Measurements from ENCODE around the gene IGFBP3.
A peak's percentile ranks its signal among the peaks of the same experiment; 100 is the strongest.

IGFBP3 gene

GRCh38 chr7:45938626-45939302 lies 17.7 kb upstream of the IGFBP3 start:
- DNase-seq (ENCODE audit: extremely low read depth, low read depth), result no peak
- TF ChIP-seq CTCF (IDR thresholded peaks at IDR 0.05; ENCODE audit: low read depth, low read length), result peak; percentile 1; the same call in 1 of the 2 replicates

DNA sequence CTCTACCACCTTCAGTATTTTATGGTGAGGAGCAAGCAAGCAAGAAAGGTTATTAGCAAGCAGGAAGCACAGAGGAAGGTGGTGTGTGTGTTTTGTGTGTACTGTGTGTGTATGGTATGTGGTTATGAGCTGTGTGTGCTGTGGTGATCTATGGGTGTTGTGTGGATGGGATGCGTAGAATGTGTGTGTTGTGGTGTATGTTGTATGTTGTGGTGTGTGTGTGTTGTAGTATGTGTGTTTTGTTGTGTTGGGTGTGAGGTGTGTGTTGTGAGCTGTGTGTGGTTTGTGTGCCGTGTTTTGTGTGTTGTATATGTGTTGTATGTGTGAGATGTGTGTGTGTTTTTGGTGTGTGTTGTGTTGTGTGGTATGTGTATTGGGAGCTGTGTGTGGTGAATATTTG lies 16.8 kb upstream of the IGFBP3 start:
- no peak for TF ChIP-seq CTCF (IDR thresholded peaks at IDR 0.05; ENCODE audit: low read depth, low read length)
- no peak for DNase-seq (ENCODE audit: extremely low read depth, low read depth)

- no peak for TF ChIP-seq CTCF (IDR thresholded peaks at IDR 0.05; ENCODE audit: low read depth, low read length)
- no peak for DNase-seq (ENCODE audit: extremely low read depth, low read depth)
These were observed 16.2 kb upstream of the IGFBP3 start for GRCh38 chr7:45937301-45937700.

DNA sequence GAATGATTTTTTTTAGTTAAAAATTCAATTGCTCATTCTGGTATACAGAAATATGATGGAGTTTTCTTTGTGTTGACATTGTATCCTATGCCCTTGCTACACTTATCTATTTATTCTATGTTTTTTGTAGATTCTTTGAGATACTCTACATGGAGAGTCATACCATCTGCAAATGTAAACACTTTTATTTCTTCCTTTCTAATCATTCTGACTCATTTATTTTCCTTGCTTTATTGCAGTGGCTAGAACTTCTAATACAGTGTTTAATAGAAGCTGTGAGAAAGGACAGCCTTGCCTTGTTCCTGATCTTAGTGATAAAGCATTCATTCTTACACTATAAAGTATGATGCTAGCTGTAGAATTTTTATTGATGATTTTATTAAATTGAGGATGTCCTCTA lies 9.9 kb upstream of the IGFBP3 start:
- DNase-seq (ENCODE audit: extremely low read depth, low read depth), result no peak
- TF ChIP-seq CTCF (IDR thresholded peaks at IDR 0.05; ENCODE audit: low read depth, low read length), result no peak

DNA sequence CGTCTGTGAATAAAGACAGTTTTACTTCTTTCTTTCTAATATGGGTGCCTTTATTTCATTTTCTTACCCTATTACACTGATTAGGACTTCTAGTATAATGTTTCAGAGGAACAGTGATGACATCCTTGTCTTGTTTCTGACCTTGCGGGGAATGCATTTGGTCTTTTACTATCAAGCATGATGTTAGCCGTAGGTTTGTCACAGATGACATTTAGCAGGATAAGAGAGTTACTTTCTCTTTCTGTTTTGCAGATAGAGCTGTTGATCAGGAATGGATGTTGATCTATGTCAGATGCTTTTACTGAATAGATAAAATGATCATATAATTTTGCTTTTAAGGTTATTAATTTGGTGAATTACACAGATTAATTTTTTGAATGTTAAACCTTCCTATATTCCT lies 6.6 kb upstream of the IGFBP3 start:
- TF ChIP-seq CTCF (IDR thresholded peaks at IDR 0.05; ENCODE audit: low read depth, low read length), result no peak
- no peak for DNase-seq (ENCODE audit: extremely low read depth, low read depth)

DNA sequence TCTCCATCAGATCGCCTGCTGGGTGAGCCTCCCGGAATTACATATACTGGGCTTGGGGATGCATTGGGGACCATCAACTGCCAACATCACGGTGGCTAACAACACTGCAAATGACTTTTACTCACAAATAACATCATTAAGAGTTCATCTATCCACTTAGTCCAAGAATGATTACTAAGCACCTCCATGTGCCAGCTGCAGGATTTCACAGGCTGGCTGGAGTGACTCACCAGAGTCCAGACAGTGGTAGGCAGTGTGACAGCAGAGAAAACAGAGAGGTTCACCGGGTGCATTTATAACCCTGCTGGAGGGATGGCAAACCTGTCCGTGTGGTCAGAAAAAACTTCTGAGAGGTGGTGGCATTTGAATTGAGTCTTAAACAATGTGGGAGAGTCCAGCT lies 3.2 kb upstream of the IGFBP3 start:
- no peak for DNase-seq (ENCODE audit: extremely low read depth, low read depth)

DNA sequence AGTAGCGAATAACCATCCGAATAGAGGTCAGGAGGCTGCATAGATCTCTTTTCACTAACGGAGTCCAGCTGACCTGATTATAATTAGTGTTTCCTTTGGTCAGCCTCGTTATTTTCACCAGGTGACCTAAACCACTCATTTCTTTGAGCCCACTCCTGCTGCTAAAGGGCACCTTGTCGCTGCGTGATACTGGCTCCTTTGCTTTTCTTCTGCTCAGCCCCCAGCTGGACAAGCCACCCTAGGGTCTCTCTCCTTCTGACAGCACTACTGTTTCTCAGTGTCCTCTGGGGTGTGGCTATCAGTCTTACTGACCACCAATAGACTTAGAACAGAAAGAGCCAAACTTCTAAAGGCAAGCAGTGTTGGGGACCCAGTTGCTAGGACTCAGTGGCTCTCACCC lies 2.7 kb upstream of the IGFBP3 start:
- DNase-seq (ENCODE audit: extremely low read depth, low read depth), result no peak
- TF ChIP-seq CTCF (IDR thresholded peaks at IDR 0.05; ENCODE audit: low read depth, low read length), result no peak

More for the DNA sequence above, 3.2 kb upstream of the IGFBP3 start:
- TF ChIP-seq CTCF (IDR thresholded peaks at IDR 0.05; ENCODE audit: low read depth, low read length), result peak; percentile 5; the same call in 1 of the 2 replicates

All from AG09319 (cell line).